ENCODE measurements around the gene TJP3.

DNA sequence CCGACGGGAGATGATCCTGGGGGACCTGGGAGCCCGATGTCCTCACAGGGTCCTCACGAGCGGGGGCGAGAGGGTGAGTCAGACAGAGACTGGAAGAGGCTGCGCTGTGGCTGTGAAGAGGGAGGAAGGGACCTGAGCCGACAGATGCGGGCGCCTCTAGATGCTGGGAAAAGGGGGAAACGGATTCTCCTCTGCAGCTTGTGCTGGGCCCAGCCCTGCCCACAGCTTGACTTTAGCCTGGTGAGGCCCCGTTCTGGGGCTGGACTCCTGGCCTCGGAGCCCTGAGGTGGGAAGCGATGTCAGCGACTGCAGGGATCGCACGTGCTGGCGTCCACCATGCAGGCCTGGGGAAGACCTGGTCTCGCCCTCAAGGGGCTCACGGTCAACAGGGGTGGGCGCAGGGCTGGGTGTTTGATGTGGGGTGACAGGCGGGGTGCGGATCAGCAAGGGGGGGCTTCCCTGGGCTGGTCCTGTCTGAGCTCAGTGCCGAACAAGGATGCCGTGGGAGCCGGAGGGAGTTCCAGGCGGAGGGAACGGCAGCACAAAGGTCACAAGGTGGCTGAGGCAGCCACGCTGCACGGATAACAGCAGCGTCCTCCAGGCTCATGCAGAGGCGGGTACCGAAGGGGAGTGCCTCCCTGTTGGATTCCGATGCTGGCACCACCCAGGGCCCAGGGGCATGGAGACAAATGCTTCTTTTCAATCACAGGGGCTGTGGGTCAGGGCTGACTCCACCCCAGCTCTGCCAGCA is 39.7 kb upstream of the TJP3 start:
- no peak for TF ChIP-seq ZNF274 (IDR thresholded peaks at IDR 0.05; ENCODE audit: low read depth, low read length)
- no peak for TF ChIP-seq YY1 (IDR thresholded peaks at IDR 0.05; ENCODE audit: insufficient read depth, insufficient read length)
- no peak for TF ChIP-seq SUZ12 (IDR thresholded peaks at IDR 0.05; ENCODE audit: extremely low read depth, insufficient read depth, insufficient read length)
